ENCODE results near the gene MZT1.

- TF ChIP-seq CTCF (conservative IDR thresholded peaks at IDR 0.05; ENCODE audit: low read depth, low read length): no peak
- no peak for TF ChIP-seq EZH2 (IDR thresholded peaks at IDR 0.05; ENCODE audit: borderline replicate concordance, low read depth, low read length, poor library complexity, severe bottlenecking)
Observed at GRCh38 chr13:72728290-72728605, 819 bp upstream of the MZT1 start.

Measured in A673 (cell line).